ENCODE measurements around the gene EXOC3L4. TPM values are rescaled to one million over a fixed set of nuclear protein-coding genes. Genes with fewer than 3 reads are reported as not detected.

Gene EXOC3L4
- total and polyA plus RNA-seq, 9 of the 15 experiments (the other 6 are each of a cell fraction or from before 2014, with no cell fraction given): 0.10 to 6.7 (median 0.98) TPM; not detected in 1

- TF ChIP-seq NR2C2 (CRISPR knock-in tag; IDR thresholded peaks at IDR 0.05) (no peak), NR2C2 (tag; IDR thresholded peaks at IDR 0.05) (0 out of 2 replicates have a peak, but pooled peaks have one; percentile 9), SMARCA5 (IDR thresholded peaks at IDR 0.05) (0 out of 2 replicates have a peak, but pooled peaks have one; percentile 13), ZBTB11 (CRISPR knock-in tag; IDR thresholded peaks at IDR 0.05) (peak in 1 of 3 experiments; percentile 26; a peak in 1 of 6 replicates), JUND (IDR thresholded peaks at IDR 0.05; ENCODE audit: borderline replicate concordance, low read depth, low read length) (peak; percentile 80), JUND (tag; IDR thresholded peaks at IDR 0.05; ENCODE audit: borderline replicate concordance, low read depth, low read length) (peak; percentile 25; the same call in 1 of the 3 replicates), SRF (CRISPR knock-in tag; IDR thresholded peaks at IDR 0.05) (peak in 1 of 2 experiments; percentile 33; a peak in 1 of 4 replicates), FOSL1 (tag; conservative IDR thresholded peaks at IDR 0.05) (peak; percentile 86), ZFP36 (IDR thresholded peaks at IDR 0.05; ENCODE audit: low read depth, low read length, partially characterized antibody) (no peak), NR2C1 (IDR thresholded peaks at IDR 0.05) (no peak), NR2C1 (tag; IDR thresholded peaks at IDR 0.05) (peak; percentile 40; the same call in 1 of the 2 replicates), NBN (IDR thresholded peaks at IDR 0.05; ENCODE audit: low read depth) (0 out of 2 replicates have a peak, but pooled peaks have one; percentile 30), AFF4 (CRISPR knock-in tag; IDR thresholded peaks at IDR 0.05) (no peak), NR4A1 (CRISPR knock-in tag; IDR thresholded peaks at IDR 0.05) (no peak), NR4A1 (tag; IDR thresholded peaks at IDR 0.05) (peak; percentile 89), NR0B1 (IDR thresholded peaks at IDR 0.05; ENCODE audit: partially characterized antibody) (no peak)
Observed at GRCh38 chr14:103136388-103137271, 42.1 kb downstream of the EXOC3L4 start (continued).
